Panc1 (cell line): ENCODE data around the gene SPRYD4. TPM values are rescaled to one million over a fixed set of nuclear protein-coding genes. Genes with fewer than 3 reads are reported as not detected.

Experiments used
- ATAC-seq: fragments of 200-7000 bp; cut with Tn5 transposase; 2 replicates; pipeline ENCODE4 v1.9.1; 2020; ENCODE audit warnings: mild to moderate bottlenecking, moderate library complexity
- BruUV-seq: library from RNA; stranded (reverse); fragments of 400-500 nt; replicated peaks from 2 replicates; lab custom pipeline; 2021; lab: Mats Ljungman, UMichigan
- CTCF ChIA-PET: fragments of 300-600 bp; sonication (Branson Sonifier 250); formaldehyde crosslinking; loops from one replicate; lab custom pipeline; 2022; ENCODE audit warnings: antibody characterized with exemption; lab: Charles Lee
- POLR2A ChIA-PET: fragments of 300-600 bp; sonication (Branson Sonifier 250); formaldehyde crosslinking; loops from one replicate; lab custom pipeline; 2022; ENCODE audit warnings: antibody characterized with exemption; lab: Charles Lee
- DNase-seq: peaks from one replicate; pipeline ENCODE4 v3.0.0-alpha.2; 2010; ENCODE audit warnings: low read depth, low spot score
- H3K27ac ChIP-seq: 2 replicates; pipeline ENCODE4 v1.5.1; 2011; ENCODE audit warnings: mild to moderate bottlenecking, low read length, inconsistent platforms
- H3K27me3 ChIP-seq: fragments of 200-500 bp; sonication (Bioruptor generic); 2 replicates; pipeline ENCODE4 v1.6.0; 2014; ENCODE audit warnings: low read length, inconsistent platforms; ENCODE audit not compliant: control insufficient read depth, insufficient read depth
- H3K36me3 ChIP-seq: fragments of 200-500 bp; sonication (Bioruptor generic); 2 replicates; pipeline ENCODE4 v1.5.1; 2014; ENCODE audit warnings: inconsistent platforms, mild to moderate bottlenecking, low read length, moderate library complexity; ENCODE audit not compliant: control insufficient read depth, insufficient read depth
- H3K4me1 ChIP-seq: 2 replicates; pipeline ENCODE4 v1.5.1; 2011; ENCODE audit warnings: inconsistent platforms, mild to moderate bottlenecking, low read length, moderate library complexity; ENCODE audit not compliant: control insufficient read depth, insufficient read depth
- H3K4me3 ChIP-seq, 2 experiments: 2 replicates each; pipeline ENCODE4 v1.5.1; 2011 to 2012; ENCODE audit warnings: low read depth in 2 of 2, low read length in 2 of 2, mild to moderate bottlenecking in 2 of 2, inconsistent platforms in 1 of 2, moderate library complexity in 1 of 2
- H3K9me3 ChIP-seq: fragments of 200-500 bp; sonication (Bioruptor generic); 2 replicates; pipeline ENCODE4 v1.5.1; 2014; ENCODE audit warnings: low read depth, mild to moderate bottlenecking, inconsistent platforms, low read length, moderate library complexity; ENCODE audit not compliant: control insufficient read depth, insufficient read depth
- POLR2AphosphoS5 ChIP-seq: IDR thresholded peaks from 2 replicates; pipeline ENCODE4 v1.6.1; 2012; ENCODE audit warnings: mild to moderate bottlenecking, low read depth, low read length, moderate library complexity
- REST ChIP-seq, 2 experiments: IDR thresholded peaks; 2 replicates each; pipeline ENCODE4 v1.6.1; 2011 to 2012; ENCODE audit warnings: low read depth in 2 of 2, control low read depth in 1 of 2, low read length in 1 of 2, mild to moderate bottlenecking in 1 of 2, moderate library complexity in 1 of 2; ENCODE audit not compliant: insufficient read depth in 1 of 2
- SIN3A ChIP-seq: IDR thresholded peaks from 2 replicates; pipeline ENCODE4 v1.6.1; 2012; ENCODE audit warnings: low read depth, mild to moderate bottlenecking, low read length, moderate library complexity, borderline replicate concordance; ENCODE audit not compliant: insufficient read depth
- TCF7L2 ChIP-seq: IDR thresholded peaks from 2 replicates; pipeline ENCODE4 v1.6.1; 2011; ENCODE audit warnings: mild to moderate bottlenecking, low read depth, low read length, inconsistent platforms
- in situ Hi-C: cut with HindIII; loops from 2 replicates; pipeline ENCODE4 v1.10.0; 2016; ENCODE audit warnings: low sequenced_read_pairs, low pct_unique_long_range_greater_than_20kb
- intact Hi-C: fragments of 100-400 bp; cut with micrococcal nuclease; formaldehyde crosslinking; loops from one replicate; pipeline ENCODE4 v1.10.0; 2022; ENCODE audit not compliant: unreplicated experiment
- total RNA-seq: library from RNA; stranded (reverse); gene quantifications from one replicate; pipeline ENCODE4 v1.2.1, GENCODE V29; 2021; ENCODE audit not compliant: unreplicated experiment
- TF ChIP-seq, protein P1 (sequence below): fragments of 450-650 bp; IDR thresholded peaks from 2 replicates; pipeline ENCODE4 v1.5.1; 2017; ENCODE audit warnings: mild to moderate bottlenecking

Gene SPRYD4
- total RNA-seq, 1 experiment from 2014 or later = 3.7 TPM

DNA sequence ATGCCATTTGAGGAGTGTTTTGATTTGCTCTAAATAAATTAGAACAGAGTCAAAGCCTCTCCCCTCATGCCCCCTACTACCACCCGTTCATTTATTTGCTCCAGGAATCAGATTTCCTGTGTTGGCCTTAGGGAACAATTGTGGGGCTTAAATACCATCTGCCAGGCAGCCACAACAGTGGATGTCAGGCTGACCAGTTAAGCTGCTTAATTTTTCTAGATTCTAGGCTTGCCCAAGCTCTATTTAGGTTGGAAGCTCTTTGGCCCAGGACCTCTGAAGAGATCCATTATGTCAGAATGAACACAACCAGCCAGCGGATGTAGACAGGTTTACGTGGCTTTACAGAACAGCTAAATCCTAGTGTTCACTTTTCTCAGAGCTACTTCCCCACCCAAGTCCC, 18.1 kb upstream of the SPRYD4 start:
- no peak overlapping the region for H3K4me3 ChIP-seq
- H3K27me3 ChIP-seq = no peaks in the 10 kb centered on the region
- H3K4me1 ChIP-seq = 0 out of 2 replicates have a peak, but pooled peaks cover 5% of the 10 kb centered on the region
- ATAC-seq (no peak), DNase-seq (no peak)
- peak overlapping the region; percentile 99; the same call in 1 of the 2 replicates for H3K27ac ChIP-seq
- ChIA-PET POLR2A (no interaction called here), CTCF (interaction anchor here (0.5 to 0.7 kb wide), 2 partner anchors 14 to 234 kb away, joined by 11 to 12 read pairs; no protein-coding TSS in a partner anchor)
- in situ Hi-C loops (no loop called here), intact Hi-C loops (no loop called here)
- no TSS peak for BruUV-seq
- H3K36me3 ChIP-seq = no peaks in the 10 kb centered on the region
- H3K9me3 ChIP-seq = no peaks in the 10 kb centered on the region
- no peak for TF ChIP-seq SIN3A
- TF ChIP-seq, protein P1, sequence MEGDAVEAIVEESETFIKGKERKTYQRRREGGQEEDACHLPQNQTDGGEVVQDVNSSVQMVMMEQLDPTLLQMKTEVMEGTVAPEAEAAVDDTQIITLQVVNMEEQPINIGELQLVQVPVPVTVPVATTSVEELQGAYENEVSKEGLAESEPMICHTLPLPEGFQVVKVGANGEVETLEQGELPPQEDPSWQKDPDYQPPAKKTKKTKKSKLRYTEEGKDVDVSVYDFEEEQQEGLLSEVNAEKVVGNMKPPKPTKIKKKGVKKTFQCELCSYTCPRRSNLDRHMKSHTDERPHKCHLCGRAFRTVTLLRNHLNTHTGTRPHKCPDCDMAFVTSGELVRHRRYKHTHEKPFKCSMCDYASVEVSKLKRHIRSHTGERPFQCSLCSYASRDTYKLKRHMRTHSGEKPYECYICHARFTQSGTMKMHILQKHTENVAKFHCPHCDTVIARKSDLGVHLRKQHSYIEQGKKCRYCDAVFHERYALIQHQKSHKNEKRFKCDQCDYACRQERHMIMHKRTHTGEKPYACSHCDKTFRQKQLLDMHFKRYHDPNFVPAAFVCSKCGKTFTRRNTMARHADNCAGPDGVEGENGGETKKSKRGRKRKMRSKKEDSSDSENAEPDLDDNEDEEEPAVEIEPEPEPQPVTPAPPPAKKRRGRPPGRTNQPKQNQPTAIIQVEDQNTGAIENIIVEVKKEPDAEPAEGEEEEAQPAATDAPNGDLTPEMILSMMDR = no peak
- no peak for TF ChIP-seq TCF7L2
- no peak for TF ChIP-seq REST (IDR thresholded peaks at IDR 0.05; ENCODE audit: insufficient read depth in 1 of 2, low read depth in 2 of 2, low read length in 1 of 2)
- no peak for TF ChIP-seq POLR2AphosphoS5

DNA sequence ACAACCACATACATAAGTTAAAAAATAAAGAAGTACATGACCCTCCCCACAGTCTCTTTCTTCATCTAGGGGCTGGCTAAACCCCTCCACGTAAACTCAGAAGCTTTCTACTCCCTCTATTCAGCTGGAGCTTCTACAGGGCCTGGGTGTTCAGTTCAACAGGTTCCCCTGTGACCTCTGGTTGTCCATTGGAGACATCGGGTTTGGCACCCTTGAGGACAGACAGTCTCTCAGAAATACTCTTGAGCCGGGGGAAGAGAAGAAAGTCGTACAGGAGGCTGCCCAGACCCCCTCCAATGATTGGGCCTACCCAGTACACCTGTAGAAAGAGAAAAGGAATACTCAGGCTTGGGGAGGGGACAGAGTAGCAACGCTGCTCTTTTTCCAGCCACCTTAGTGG, 17.2 kb upstream of the SPRYD4 start:
- in situ Hi-C loops (no loop called here), intact Hi-C loops (no loop called here)
- CTCF ChIA-PET = interaction anchor here (0.7 kb wide), 1 partner anchor 13 kb away, joined by 12 read pairs; no protein-coding TSS in a partner anchor
- H3K4me1 ChIP-seq = 0 out of 2 replicates have a peak, but pooled peaks cover 5% of the 10 kb centered on the region
- no peak overlapping the region for H3K27ac ChIP-seq
- H3K36me3 ChIP-seq = no peaks in the 10 kb centered on the region
- no peaks in the 10 kb centered on the region for H3K27me3 ChIP-seq
- H3K9me3 ChIP-seq = no peaks in the 10 kb centered on the region
- BruUV-seq = no TSS peak
- H3K4me3 ChIP-seq = no peak overlapping the region
- no peak for TF ChIP-seq POLR2AphosphoS5
- TF ChIP-seq TCF7L2 = no peak
- TF ChIP-seq, protein P1 = no peak
- no peak for ATAC-seq
- no peak for DNase-seq
- POLR2A ChIA-PET = no interaction called here
